GM23338 (cell line): ENCODE results near the gene TNFRSF6B. TPM values are rescaled to one million over a fixed set of nuclear protein-coding genes. Genes with fewer than 3 reads are reported as not detected.
A peak's percentile ranks its signal among the peaks of the same experiment; 100 is the strongest.

Experiments used
- ATAC-seq: fragments of 200-7000 bp; cut with Tn5 transposase; 3 replicates; pipeline ENCODE4 v1.9.1; 2020
- DNase-seq: peaks from one replicate; pipeline ENCODE4 v3.0.0-alpha.2; 2015; ENCODE audit warnings: low spot score
- H2AFZ ChIP-seq: fragments of 200-600 bp; sonication (generic); 2 replicates; pipeline ENCODE4 v1.8.0; 2016; ENCODE audit warnings: antibody characterized with exemption, mild to moderate bottlenecking, moderate library complexity
- H3F3A ChIP-seq: fragments of 200-600 bp; sonication (generic); replicated peaks from 2 replicates; pipeline ENCODE4 v1.8.0; 2017; ENCODE audit warnings: antibody characterized with exemption, mixed run types, low read depth
- H3K27ac ChIP-seq: fragments of 200-600 bp; sonication (generic); 2 replicates; pipeline ENCODE4 v1.6.1; 2016; ENCODE audit warnings: low read depth
- H3K27me3 ChIP-seq: fragments of 200-600 bp; sonication (generic); 2 replicates; pipeline ENCODE4 v1.8.0; 2016; ENCODE audit warnings: mild to moderate bottlenecking, mixed run types, moderate library complexity; ENCODE audit not compliant: insufficient read depth
- H3K36me3 ChIP-seq: fragments of 200-600 bp; sonication (generic); 2 replicates; pipeline ENCODE4 v1.8.0; 2016; ENCODE audit warnings: mild to moderate bottlenecking; ENCODE audit not compliant: insufficient read depth
- H3K4me1 ChIP-seq: fragments of 200-600 bp; sonication (generic); 2 replicates; pipeline ENCODE4 v1.8.0; 2016; ENCODE audit warnings: mild to moderate bottlenecking, moderate library complexity; ENCODE audit not compliant: insufficient read depth
- H3K4me2 ChIP-seq: fragments of 200-600 bp; sonication (generic); 2 replicates; pipeline ENCODE4 v1.7.1; 2017; ENCODE audit warnings: mixed run types
- H3K4me3 ChIP-seq: fragments of 200-600 bp; sonication (generic); 2 replicates; pipeline ENCODE4 v1.6.1; 2016; ENCODE audit warnings: mixed run types
- H3K79me2 ChIP-seq: fragments of 200-600 bp; sonication (generic); replicated peaks from 2 replicates; pipeline ENCODE4 v1.8.0; 2017; ENCODE audit warnings: mild to moderate bottlenecking; ENCODE audit not compliant: insufficient read depth
- H3K9me2 ChIP-seq: fragments of 200-600 bp; sonication (generic); 2 replicates; pipeline ENCODE4 v1.8.0; 2017; ENCODE audit not compliant: insufficient read depth
- H4K20me1 ChIP-seq: fragments of 200-600 bp; sonication (generic); replicated peaks from 2 replicates; pipeline ENCODE4 v1.8.0; 2017; ENCODE audit warnings: mild to moderate bottlenecking; ENCODE audit not compliant: insufficient read depth
- H3K27ac Mint-ChIP-seq: 2 replicates; pipeline ENCODE4 v1.8.0; 2020; ENCODE audit warnings: inconsistent platforms, mild to moderate bottlenecking, moderate library complexity, mixed read lengths
- H3K27me3 Mint-ChIP-seq: 3 replicates; pipeline ENCODE4 v1.8.0; 2022; ENCODE audit warnings: low read depth, mild to moderate bottlenecking, moderate library complexity, mixed read lengths, inconsistent platforms; ENCODE audit not compliant: insufficient read depth, poor library complexity
- H3K36me3 Mint-ChIP-seq: 3 replicates; pipeline ENCODE4 v1.8.0; 2021; ENCODE audit warnings: low read depth, mild to moderate bottlenecking, inconsistent platforms, moderate library complexity, mixed read lengths
- H3K4me1 Mint-ChIP-seq: 3 replicates; pipeline ENCODE4 v1.8.0; 2020; ENCODE audit warnings: mild to moderate bottlenecking, inconsistent platforms, mixed read lengths
- H3K4me3 Mint-ChIP-seq: 3 replicates; pipeline ENCODE4 v1.8.0; 2021; ENCODE audit warnings: moderate library complexity, mild to moderate bottlenecking, inconsistent platforms, mixed read lengths
- H3K9me3 Mint-ChIP-seq: 3 replicates; pipeline ENCODE4 v1.8.0; 2020; ENCODE audit warnings: moderate library complexity, mild to moderate bottlenecking, inconsistent platforms, mixed read lengths
- CREB1 ChIP-seq: fragments of 250-450 bp; sonication (Bioruptor Pico); IDR thresholded peaks from 2 replicates; pipeline ENCODE4 v1.5.0; 2020; ENCODE audit warnings: low read depth, mild to moderate bottlenecking, moderate library complexity
- EZH2 ChIP-seq: fragments of 200-600 bp; sonication (generic); IDR thresholded peaks from one replicate; pipeline ENCODE4 v1.8.0; 2017; ENCODE audit warnings: antibody characterized with exemption, mild to moderate bottlenecking, low read depth; ENCODE audit not compliant: unreplicated experiment
- EZH2phosphoT487 ChIP-seq: fragments of 200-600 bp; sonication (generic); IDR thresholded peaks from one replicate; pipeline ENCODE4 v1.8.1; 2018; ENCODE audit warnings: antibody characterized with exemption; ENCODE audit not compliant: unreplicated experiment
- JUNB ChIP-seq: IDR thresholded peaks from one replicate; pipeline ENCODE4 v1.6.1; 2016; ENCODE audit warnings: antibody characterized with exemption; ENCODE audit not compliant: unreplicated experiment
- NANOG ChIP-seq: IDR thresholded peaks from 2 replicates; pipeline ENCODE4 v1.6.1; 2016; ENCODE audit warnings: antibody characterized with exemption, borderline replicate concordance
- POLR2AphosphoS5 ChIP-seq: IDR thresholded peaks from 2 replicates; pipeline ENCODE4 v1.6.1; 2016; ENCODE audit warnings: antibody characterized with exemption, low read depth
- STAT1 ChIP-seq: IDR thresholded peaks from one replicate; pipeline ENCODE4 v1.6.1; 2016; ENCODE audit warnings: antibody characterized with exemption; ENCODE audit not compliant: unreplicated experiment
- ZNF114 ChIP-seq: fragments of 250-450 bp; sonication (Bioruptor Pico); IDR thresholded peaks from 2 replicates; pipeline ENCODE4 v1.5.0; 2020; ENCODE audit warnings: mild to moderate bottlenecking, moderate library complexity
- ZNF331 ChIP-seq: fragments of 250-450 bp; sonication (Bioruptor Pico); IDR thresholded peaks from 2 replicates; pipeline ENCODE4 v1.5.0; 2020; ENCODE audit warnings: low read depth, mild to moderate bottlenecking, moderate library complexity
- polyA plus RNA-seq: library from polyadenylated mRNA; unstranded; fragments of >200 nt; fragmentation: Nextera tagmentation; extraction: Ambion mirVana; gene quantifications from 2 replicates; pipeline ENCODE4 v1.2.1, GENCODE V29; 2016
- total RNA-seq: library from RNA; depleted of rRNA; stranded (reverse); fragments of >200 nt; shearing (Covaris generic); gene quantifications from 2 replicates; pipeline ENCODE4 v1.2.3, GENCODE V29; 2014
- TF ChIP-seq, protein P1 (sequence below): fragments of 250-450 bp; sonication (Bioruptor Pico); IDR thresholded peaks from 2 replicates; pipeline ENCODE4 v1.5.0; 2020; ENCODE audit warnings: mild to moderate bottlenecking, moderate library complexity
- TF ChIP-seq, protein P2 (sequence below), 2 experiments: fragments of 200-600 bp in 1 of 2; sonication (generic) in 1 of 2; conservative IDR thresholded peaks; 2 replicates each; pipeline versions ENCODE4 v1.5.1 to v1.6.1; 2016 to 2017; ENCODE audit warnings: antibody characterized with exemption in 2 of 2, low read depth in 2 of 2, mild to moderate bottlenecking in 2 of 2, moderate library complexity in 1 of 2
- TF ChIP-seq, protein P3 (sequence below): IDR thresholded peaks from 2 replicates; pipeline ENCODE4 v1.6.1; 2016; ENCODE audit warnings: antibody characterized with exemption
- TF ChIP-seq, protein P4 (sequence below): IDR thresholded peaks from one replicate; pipeline ENCODE4 v1.6.1; 2018; ENCODE audit warnings: antibody characterized with exemption; ENCODE audit not compliant: unreplicated experiment

TNFRSF6B gene
- total and polyA plus RNA-seq, 2 experiments from 2014 or later: 0.28 TPM; not detected in 1

DNA sequence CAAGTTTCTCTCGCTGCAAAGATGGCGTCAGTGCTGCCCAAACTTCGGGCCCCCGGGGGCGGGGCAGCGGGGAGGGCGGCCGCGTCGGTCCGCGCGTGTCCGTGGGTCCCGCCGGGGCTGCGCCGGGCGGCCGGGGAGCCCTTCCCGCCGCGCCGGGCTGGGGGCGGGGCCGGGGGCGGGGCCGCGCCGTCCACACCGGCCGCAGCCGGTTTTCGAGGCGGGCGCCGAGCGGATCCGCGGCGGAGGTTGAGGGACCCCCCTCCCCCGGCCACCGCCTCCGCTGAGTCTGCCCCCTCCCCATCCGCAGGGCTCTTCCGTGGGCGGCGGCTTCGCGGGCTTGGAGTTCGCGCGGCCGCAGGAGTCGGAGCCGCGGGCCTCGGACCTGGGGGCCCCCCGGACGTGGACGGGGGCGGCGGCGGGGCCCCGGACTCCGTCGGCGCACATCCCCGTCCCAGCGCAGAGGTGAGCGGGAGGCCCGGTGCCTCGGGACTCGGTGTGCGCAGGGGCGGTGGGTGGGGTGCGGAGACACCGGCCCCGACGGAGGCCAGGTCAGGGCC, 43.7 kb downstream of the TNFRSF6B start:
- peak overlapping the region; percentile 50; the same call in 1 of the 2 replicates for H3K27ac ChIP-seq

More for the DNA sequence above, 43.7 kb downstream of the TNFRSF6B start:
- Histone ChIP-seq H3K4me2 (peak overlapping the region; percentile 86), H3K79me2 (no peaks in the 10 kb centered on the region), H3K4me1 (peaks cover 7% of the 10 kb centered on the region; the same call in 1 of the 2 replicates), H2AFZ (no peak overlapping the region), H3K9me2 (no peaks in the 10 kb centered on the region), H3K27me3 (peaks cover 6% of the 10 kb centered on the region), H4K20me1 (no peaks in the 10 kb centered on the region), H3F3A (peaks cover 14% of the 10 kb centered on the region; the same call in 1 of the 2 replicates), H3K36me3 (no peaks in the 10 kb centered on the region), H3K4me3 (peak overlapping the region; percentile 71)
- Mint-ChIP-seq H3K9me3 (no peaks in the 10 kb centered on the region; the same call in 2 of the 3 replicates), H3K27me3 (peaks cover 9% of the 10 kb centered on the region), H3K27ac (no peak overlapping the region), H3K36me3 (peaks cover 8% of the 10 kb centered on the region), H3K4me1 (no peaks in the 10 kb centered on the region), H3K4me3 (peak overlapping the region; percentile 68; the same call in 2 of the 3 replicates)
- peak; percentile 2; the same call in 2 of the 3 replicates for ATAC-seq
- TF ChIP-seq EZH2 (no peak), EZH2phosphoT487 (no peak), JUNB (no peak), STAT1 (no peak), CREB1 (no peak), ZNF114 (CRISPR knock-in tag) (no peak), POLR2AphosphoS5 (no peak), ZNF331 (CRISPR knock-in tag) (no peak), NANOG (no peak)
- TF ChIP-seq, protein P1, sequence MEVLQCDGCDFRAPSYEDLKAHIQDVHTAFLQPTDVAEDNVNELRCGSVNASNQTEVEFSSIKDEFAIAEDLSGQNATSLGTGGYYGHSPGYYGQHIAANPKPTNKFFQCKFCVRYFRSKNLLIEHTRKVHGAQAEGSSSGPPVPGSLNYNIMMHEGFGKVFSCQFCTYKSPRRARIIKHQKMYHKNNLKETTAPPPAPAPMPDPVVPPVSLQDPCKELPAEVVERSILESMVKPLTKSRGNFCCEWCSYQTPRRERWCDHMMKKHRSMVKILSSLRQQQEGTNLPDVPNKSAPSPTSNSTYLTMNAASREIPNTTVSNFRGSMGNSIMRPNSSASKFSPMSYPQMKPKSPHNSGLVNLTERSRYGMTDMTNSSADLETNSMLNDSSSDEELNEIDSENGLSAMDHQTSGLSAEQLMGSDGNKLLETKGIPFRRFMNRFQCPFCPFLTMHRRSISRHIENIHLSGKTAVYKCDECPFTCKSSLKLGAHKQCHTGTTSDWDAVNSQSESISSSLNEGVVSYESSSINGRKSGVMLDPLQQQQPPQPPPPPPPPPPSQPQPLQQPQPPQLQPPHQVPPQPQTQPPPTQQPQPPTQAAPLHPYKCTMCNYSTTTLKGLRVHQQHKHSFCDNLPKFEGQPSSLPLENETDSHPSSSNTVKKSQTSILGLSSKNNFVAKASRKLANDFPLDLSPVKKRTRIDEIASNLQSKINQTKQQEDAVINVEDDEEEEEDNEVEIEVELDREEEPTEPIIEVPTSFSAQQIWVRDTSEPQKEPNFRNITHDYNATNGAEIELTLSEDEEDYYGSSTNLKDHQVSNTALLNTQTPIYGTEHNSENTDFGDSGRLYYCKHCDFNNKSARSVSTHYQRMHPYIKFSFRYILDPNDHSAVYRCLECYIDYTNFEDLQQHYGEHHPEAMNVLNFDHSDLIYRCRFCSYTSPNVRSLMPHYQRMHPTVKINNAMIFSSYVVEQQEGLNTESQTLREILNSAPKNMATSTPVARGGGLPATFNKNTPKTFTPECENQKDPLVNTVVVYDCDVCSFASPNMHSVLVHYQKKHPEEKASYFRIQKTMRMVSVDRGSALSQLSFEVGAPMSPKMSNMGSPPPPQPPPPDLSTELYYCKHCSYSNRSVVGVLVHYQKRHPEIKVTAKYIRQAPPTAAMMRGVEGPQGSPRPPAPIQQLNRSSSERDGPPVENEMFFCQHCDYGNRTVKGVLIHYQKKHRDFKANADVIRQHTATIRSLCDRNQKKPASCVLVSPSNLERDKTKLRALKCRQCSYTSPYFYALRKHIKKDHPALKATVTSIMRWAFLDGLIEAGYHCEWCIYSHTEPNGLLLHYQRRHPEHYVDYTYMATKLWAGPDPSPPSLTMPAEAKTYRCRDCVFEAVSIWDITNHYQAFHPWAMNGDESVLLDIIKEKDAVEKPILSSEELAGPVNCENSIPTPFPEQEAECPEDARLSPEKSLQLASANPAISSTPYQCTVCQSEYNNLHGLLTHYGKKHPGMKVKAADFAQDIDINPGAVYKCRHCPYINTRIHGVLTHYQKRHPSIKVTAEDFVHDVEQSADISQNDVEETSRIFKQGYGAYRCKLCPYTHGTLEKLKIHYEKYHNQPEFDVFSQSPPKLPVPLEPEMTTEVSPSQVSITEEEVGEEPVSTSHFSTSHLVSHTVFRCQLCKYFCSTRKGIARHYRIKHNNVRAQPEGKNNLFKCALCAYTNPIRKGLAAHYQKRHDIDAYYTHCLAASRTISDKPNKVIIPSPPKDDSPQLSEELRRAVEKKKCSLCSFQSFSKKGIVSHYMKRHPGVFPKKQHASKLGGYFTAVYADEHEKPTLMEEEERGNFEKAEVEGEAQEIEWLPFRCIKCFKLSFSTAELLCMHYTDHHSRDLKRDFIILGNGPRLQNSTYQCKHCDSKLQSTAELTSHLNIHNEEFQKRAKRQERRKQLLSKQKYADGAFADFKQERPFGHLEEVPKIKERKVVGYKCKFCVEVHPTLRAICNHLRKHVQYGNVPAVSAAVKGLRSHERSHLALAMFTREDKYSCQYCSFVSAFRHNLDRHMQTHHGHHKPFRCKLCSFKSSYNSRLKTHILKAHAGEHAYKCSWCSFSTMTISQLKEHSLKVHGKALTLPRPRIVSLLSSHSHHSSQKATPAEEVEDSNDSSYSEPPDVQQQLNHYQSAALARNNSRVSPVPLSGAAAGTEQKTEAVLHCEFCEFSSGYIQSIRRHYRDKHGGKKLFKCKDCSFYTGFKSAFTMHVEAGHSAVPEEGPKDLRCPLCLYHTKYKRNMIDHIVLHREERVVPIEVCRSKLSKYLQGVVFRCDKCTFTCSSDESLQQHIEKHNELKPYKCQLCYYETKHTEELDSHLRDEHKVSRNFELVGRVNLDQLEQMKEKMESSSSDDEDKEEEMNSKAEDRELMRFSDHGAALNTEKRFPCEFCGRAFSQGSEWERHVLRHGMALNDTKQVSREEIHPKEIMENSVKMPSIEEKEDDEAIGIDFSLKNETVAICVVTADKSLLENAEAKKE (CRISPR knock-in tag): no peak
- TF ChIP-seq, protein P2, sequence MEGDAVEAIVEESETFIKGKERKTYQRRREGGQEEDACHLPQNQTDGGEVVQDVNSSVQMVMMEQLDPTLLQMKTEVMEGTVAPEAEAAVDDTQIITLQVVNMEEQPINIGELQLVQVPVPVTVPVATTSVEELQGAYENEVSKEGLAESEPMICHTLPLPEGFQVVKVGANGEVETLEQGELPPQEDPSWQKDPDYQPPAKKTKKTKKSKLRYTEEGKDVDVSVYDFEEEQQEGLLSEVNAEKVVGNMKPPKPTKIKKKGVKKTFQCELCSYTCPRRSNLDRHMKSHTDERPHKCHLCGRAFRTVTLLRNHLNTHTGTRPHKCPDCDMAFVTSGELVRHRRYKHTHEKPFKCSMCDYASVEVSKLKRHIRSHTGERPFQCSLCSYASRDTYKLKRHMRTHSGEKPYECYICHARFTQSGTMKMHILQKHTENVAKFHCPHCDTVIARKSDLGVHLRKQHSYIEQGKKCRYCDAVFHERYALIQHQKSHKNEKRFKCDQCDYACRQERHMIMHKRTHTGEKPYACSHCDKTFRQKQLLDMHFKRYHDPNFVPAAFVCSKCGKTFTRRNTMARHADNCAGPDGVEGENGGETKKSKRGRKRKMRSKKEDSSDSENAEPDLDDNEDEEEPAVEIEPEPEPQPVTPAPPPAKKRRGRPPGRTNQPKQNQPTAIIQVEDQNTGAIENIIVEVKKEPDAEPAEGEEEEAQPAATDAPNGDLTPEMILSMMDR (conservative IDR thresholded peaks at IDR 0.05; ENCODE audit: low read depth in 2 of 2): no peak
- TF ChIP-seq, protein P3, sequence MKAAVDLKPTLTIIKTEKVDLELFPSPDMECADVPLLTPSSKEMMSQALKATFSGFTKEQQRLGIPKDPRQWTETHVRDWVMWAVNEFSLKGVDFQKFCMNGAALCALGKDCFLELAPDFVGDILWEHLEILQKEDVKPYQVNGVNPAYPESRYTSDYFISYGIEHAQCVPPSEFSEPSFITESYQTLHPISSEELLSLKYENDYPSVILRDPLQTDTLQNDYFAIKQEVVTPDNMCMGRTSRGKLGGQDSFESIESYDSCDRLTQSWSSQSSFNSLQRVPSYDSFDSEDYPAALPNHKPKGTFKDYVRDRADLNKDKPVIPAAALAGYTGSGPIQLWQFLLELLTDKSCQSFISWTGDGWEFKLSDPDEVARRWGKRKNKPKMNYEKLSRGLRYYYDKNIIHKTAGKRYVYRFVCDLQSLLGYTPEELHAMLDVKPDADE: no peak
- TF ChIP-seq, protein P4, sequence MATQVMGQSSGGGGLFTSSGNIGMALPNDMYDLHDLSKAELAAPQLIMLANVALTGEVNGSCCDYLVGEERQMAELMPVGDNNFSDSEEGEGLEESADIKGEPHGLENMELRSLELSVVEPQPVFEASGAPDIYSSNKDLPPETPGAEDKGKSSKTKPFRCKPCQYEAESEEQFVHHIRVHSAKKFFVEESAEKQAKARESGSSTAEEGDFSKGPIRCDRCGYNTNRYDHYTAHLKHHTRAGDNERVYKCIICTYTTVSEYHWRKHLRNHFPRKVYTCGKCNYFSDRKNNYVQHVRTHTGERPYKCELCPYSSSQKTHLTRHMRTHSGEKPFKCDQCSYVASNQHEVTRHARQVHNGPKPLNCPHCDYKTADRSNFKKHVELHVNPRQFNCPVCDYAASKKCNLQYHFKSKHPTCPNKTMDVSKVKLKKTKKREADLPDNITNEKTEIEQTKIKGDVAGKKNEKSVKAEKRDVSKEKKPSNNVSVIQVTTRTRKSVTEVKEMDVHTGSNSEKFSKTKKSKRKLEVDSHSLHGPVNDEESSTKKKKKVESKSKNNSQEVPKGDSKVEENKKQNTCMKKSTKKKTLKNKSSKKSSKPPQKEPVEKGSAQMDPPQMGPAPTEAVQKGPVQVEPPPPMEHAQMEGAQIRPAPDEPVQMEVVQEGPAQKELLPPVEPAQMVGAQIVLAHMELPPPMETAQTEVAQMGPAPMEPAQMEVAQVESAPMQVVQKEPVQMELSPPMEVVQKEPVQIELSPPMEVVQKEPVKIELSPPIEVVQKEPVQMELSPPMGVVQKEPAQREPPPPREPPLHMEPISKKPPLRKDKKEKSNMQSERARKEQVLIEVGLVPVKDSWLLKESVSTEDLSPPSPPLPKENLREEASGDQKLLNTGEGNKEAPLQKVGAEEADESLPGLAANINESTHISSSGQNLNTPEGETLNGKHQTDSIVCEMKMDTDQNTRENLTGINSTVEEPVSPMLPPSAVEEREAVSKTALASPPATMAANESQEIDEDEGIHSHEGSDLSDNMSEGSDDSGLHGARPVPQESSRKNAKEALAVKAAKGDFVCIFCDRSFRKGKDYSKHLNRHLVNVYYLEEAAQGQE: no peak
- peak; percentile 59 for DNase-seq
